ENCODE data around the gene TXLNA.
"Not testable (repeated sequence)": the region's sequence is repeated elsewhere in the genome, so short reads cannot be mapped to it uniquely, and the experiment has no call there.

The TXLNA gene

DNA sequence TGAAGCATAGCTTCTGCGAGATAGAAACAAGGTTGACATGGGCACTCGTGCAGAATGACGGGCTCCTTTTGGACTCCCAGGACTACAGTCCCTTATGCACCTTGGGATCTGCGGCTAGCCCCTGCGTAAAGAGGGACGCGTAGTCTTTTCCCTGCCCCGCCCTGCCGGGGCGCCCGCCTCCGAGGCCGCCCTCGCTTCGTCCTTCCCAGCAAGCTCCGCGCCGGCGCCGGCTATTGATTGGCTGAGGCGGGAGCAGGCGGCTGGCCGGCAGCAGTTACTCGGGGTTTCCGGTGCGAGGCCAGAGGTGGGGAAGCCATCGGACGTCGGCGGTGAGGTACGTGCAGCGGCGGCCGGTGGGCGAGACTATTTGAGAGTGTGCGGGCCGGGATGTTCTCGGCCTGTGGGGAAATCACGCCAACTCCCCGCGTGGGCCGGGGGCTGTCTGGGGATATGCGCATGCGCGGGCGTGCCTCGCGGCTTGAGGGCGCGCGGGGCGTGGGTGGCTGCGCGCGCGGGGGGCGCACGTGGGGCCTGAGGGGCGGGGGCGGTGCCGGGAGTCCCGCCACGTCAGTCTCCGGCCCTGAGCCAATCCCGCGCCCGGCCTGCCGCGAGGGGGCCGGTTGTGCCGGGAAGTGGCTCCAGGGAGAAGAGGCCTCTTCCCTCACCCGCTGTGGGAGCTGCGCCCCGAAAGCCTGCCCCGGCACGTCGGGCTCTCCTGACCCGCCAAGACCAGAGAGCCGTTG lies at the start of gene TXLNA:
Gene TXLNA, plus strand, starts transcription at position 233 of the 743 bp plus-strand sequence. CDS start 671 bp downstream, outside the sequence.
- H3K9ac ChIP-seq (ENCODE audit: low read depth in 1 of 2, low read length in 2 of 2): peak within 1 kb of the TSS; percentile 83 to 89
- H3K27me3 ChIP-seq (ENCODE audit: control insufficient read depth in 1 of 2, insufficient read depth in 2 of 2, low read length in 2 of 2): no peaks in the 10 kb centered on the region
- peaks cover 7 to 15% of the 10 kb centered on the region in 2 donors for H3K36me3 ChIP-seq (ENCODE audit: control insufficient read depth in 1 of 2, insufficient read depth in 2 of 2, low read length in 2 of 2)
- peak within 1 kb of the TSS; percentile 92 for H3K27ac ChIP-seq (ENCODE audit: low read depth, low read length)
- peaks cover 24 to 26% of the 10 kb centered on the region in 2 donors for H3K4me1 ChIP-seq (ENCODE audit: control insufficient read depth in 1 of 2, insufficient read depth in 2 of 2, low read length in 2 of 2)
- H3K4me3 ChIP-seq (ENCODE audit: low read depth in 1 of 2, low read length in 2 of 2): peak within 1 kb of the TSS; percentile 73 to 78
- no peaks in the 10 kb centered on the region for H3K9me3 ChIP-seq (ENCODE audit: control insufficient read depth in 1 of 2, low read length in 2 of 2)

DNA sequence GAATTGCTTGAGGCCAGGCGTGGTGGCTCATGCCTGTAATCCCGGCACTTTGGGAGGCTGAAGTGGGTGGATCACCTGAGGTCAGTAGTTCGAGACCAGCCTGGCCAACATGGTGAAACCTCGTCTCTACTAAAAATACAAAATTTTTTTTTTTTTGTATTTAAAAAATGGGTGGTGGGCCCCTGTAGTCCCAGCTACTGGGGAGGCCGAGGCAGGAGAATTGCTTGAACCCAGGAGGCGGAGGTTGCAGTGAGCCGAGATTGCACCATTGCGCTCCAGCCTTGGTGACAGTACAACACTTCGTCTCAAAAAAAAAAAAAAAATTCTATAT lies 45.6 kb upstream of the TXLNA start:
- H3K36me3 ChIP-seq (ENCODE audit: control insufficient read depth in 1 of 2, insufficient read depth in 2 of 2, low read length in 2 of 2); H3K27me3 ChIP-seq (ENCODE audit: control insufficient read depth in 1 of 2, insufficient read depth in 2 of 2, low read length in 2 of 2); H3K4me1 ChIP-seq (ENCODE audit: control insufficient read depth in 1 of 2, insufficient read depth in 2 of 2, low read length in 2 of 2); H3K27ac ChIP-seq (ENCODE audit: low read depth, low read length); H3K9me3 ChIP-seq (ENCODE audit: control insufficient read depth in 1 of 2, low read length in 2 of 2); H3K9ac ChIP-seq (ENCODE audit: low read depth in 1 of 2, low read length in 2 of 2); H3K4me3 ChIP-seq (ENCODE audit: low read depth in 1 of 2, low read length in 2 of 2): not testable (repeated sequence)

DNA sequence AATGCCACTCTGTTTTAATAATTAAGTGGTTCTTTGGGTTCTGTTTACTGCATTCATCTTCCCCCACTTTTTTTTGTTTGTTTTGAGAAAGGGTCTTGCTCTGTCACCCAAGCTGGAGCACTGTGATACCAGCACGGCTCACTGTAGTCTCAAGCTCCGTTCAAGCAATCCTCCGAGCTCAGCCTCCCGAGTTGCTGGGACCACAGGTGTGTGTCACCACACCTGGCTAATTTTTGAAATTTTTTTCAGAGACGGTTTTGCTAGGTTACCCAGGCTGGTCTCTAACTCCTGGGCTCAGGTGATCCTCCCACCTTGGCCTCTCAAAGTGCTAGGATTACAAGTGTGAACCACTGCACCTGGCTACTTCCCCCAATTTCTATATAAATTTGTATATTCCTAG lies 42.4 kb upstream of the TXLNA start:
- H3K9me3 ChIP-seq (ENCODE audit: control insufficient read depth in 1 of 2, low read length in 2 of 2): no peaks in the 10 kb centered on the region
- H3K27me3 ChIP-seq (ENCODE audit: control insufficient read depth in 1 of 2, insufficient read depth in 2 of 2, low read length in 2 of 2): no peaks in the 10 kb centered on the region
- peaks cover 0 to 6% of the 10 kb centered on the region in 2 donors for H3K4me1 ChIP-seq (ENCODE audit: control insufficient read depth in 1 of 2, insufficient read depth in 2 of 2, low read length in 2 of 2)
- H3K27ac ChIP-seq (ENCODE audit: low read depth, low read length): no peak overlapping the region
- H3K9ac ChIP-seq (ENCODE audit: low read depth in 1 of 2, low read length in 2 of 2): no peak overlapping the region
- H3K4me3 ChIP-seq (ENCODE audit: low read depth in 1 of 2, low read length in 2 of 2): no peak overlapping the region
- no peaks in the 10 kb centered on the region for H3K36me3 ChIP-seq (ENCODE audit: control insufficient read depth in 1 of 2, insufficient read depth in 2 of 2, low read length in 2 of 2)

DNA sequence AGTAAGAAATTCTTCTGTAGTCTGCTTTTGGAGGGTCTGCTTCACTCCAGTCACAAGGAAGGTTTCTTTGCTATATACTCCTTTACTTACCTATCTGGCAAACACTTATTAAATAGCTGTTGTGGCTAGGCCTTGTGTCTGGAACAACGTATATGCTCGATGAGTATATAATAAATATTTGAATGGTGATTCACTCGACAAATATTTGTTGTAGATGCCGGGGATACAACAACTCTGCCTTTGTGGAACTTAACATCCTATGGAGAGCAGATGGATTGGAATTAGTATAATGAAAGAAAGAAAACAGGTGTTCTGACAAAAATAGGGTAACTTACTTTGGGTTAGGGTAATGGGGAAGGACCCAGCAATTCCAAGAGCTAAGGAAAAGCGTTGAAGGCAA lies 40.5 kb upstream of the TXLNA start:
- no peaks in the 10 kb centered on the region for H3K9me3 ChIP-seq (ENCODE audit: control insufficient read depth in 1 of 2, low read length in 2 of 2)
- no peaks in the 10 kb centered on the region for H3K36me3 ChIP-seq (ENCODE audit: control insufficient read depth in 1 of 2, insufficient read depth in 2 of 2, low read length in 2 of 2)
- no peak overlapping the region for H3K4me3 ChIP-seq (ENCODE audit: low read depth in 1 of 2, low read length in 2 of 2)
- H3K27me3 ChIP-seq (ENCODE audit: control insufficient read depth in 1 of 2, insufficient read depth in 2 of 2, low read length in 2 of 2): no peaks in the 10 kb centered on the region
- no peak overlapping the region for H3K27ac ChIP-seq (ENCODE audit: low read depth, low read length)
- peaks cover 0 to 6% of the 10 kb centered on the region in 2 donors for H3K4me1 ChIP-seq (ENCODE audit: control insufficient read depth in 1 of 2, insufficient read depth in 2 of 2, low read length in 2 of 2)
- no peak overlapping the region for H3K9ac ChIP-seq (ENCODE audit: low read depth in 1 of 2, low read length in 2 of 2)

DNA sequence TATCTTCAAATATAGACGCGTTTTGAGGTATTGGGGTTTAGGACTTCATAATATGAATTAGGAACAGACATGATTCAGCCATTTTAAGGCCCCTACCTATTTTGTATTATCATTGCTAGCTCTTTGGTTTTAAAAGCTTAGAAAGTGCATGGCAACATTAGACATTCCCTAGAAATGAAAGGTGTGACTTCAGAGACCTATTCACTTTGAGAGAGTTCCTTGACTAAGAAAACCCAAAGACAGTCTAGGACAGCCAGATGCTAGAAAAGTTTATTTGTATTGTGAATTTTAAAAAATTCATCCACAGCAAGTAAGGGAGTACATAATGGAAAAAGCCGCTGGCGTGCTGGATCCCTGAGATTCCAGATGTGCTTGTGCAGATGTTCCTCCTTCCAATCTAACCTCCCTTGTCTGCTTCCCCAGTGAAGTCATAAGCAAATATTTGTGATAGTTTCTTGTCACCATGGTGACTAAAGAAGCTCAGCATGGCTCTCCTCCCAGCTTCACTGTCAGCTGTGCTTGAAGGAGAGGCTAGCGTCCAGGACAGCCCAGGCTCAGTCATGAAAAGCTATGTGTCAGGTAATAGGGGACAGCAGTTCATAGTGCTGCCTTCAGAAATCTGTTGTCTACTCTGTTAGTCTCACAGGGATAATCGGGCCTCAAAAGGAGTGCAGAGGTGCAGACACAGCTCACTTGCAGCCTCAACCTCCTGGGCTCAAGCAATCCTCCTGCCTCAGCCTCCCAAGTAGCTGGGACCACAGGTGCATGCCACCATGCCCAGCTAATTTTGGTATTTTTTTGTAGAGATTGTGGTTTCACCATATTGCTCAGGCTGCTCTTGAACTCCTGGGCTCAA lies 36.8 kb upstream of the TXLNA start:
- Histone ChIP-seq H3K4me1 (ENCODE audit: control insufficient read depth in 1 of 2, insufficient read depth in 2 of 2, low read length in 2 of 2) (peaks cover 0 to 6% of the 10 kb centered on the region in 2 donors), H3K9ac (ENCODE audit: low read depth in 1 of 2, low read length in 2 of 2) (no peak overlapping the region), H3K36me3 (ENCODE audit: control insufficient read depth in 1 of 2, insufficient read depth in 2 of 2, low read length in 2 of 2) (peaks cover 0 to 9% of the 10 kb centered on the region in 2 donors), H3K9me3 (ENCODE audit: control insufficient read depth in 1 of 2, low read length in 2 of 2) (peaks cover 0 to 2% of the 10 kb centered on the region in 2 donors), H3K27ac (ENCODE audit: low read depth, low read length) (no peak overlapping the region), H3K27me3 (ENCODE audit: control insufficient read depth in 1 of 2, insufficient read depth in 2 of 2, low read length in 2 of 2) (no peaks in the 10 kb centered on the region), H3K4me3 (ENCODE audit: low read depth in 1 of 2, low read length in 2 of 2) (no peak overlapping the region)

DNA sequence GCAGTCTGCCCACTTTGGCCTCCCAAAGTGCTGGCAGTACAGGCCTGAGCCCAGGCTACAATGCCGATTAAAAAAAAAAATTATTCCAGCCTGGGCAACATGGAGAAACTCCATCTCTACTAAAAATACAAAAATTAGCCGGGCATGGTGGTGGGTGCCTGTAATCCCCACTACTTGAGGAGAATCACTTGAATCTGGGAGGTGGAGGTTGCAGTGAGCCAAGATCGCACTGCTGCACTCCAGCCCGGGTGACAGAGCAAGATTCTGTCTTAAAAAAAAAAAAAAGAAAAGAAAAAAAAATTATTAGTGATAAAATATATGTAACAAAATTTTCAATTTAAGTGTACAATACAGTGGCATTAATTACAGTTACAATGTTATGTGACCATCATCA lies 36.2 kb upstream of the TXLNA start:
- H3K9me3 ChIP-seq (ENCODE audit: control insufficient read depth in 1 of 2, low read length in 2 of 2); H3K4me1 ChIP-seq (ENCODE audit: control insufficient read depth in 1 of 2, insufficient read depth in 2 of 2, low read length in 2 of 2); H3K9ac ChIP-seq (ENCODE audit: low read depth in 1 of 2, low read length in 2 of 2); H3K27me3 ChIP-seq (ENCODE audit: control insufficient read depth in 1 of 2, insufficient read depth in 2 of 2, low read length in 2 of 2); H3K27ac ChIP-seq (ENCODE audit: low read depth, low read length); H3K36me3 ChIP-seq (ENCODE audit: control insufficient read depth in 1 of 2, insufficient read depth in 2 of 2, low read length in 2 of 2); H3K4me3 ChIP-seq (ENCODE audit: low read depth in 1 of 2, low read length in 2 of 2): not testable (repeated sequence)

DNA sequence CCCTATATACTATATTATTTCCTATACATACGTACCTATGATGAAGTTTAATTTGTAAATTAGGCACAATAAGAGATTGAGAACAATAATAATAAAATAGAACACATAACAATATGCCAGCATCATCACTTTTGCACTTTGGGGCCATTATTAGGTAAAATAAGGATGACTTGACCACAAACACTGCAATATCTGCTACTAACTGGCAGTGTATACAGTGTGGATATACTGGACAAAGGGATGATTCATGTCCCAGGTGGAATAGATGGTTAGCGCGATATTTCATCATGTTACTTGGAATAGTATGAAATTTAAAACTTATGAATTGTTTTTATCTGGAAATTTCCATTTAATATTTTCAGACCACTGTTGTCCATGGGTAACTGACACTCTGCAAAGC lies 35.4 kb upstream of the TXLNA start:
- peaks cover 0 to 9% of the 10 kb centered on the region in 2 donors for H3K36me3 ChIP-seq (ENCODE audit: control insufficient read depth in 1 of 2, insufficient read depth in 2 of 2, low read length in 2 of 2)
- H3K9me3 ChIP-seq (ENCODE audit: control insufficient read depth in 1 of 2, low read length in 2 of 2): peaks cover 0 to 5% of the 10 kb centered on the region in 2 donors
- no peaks in the 10 kb centered on the region for H3K27me3 ChIP-seq (ENCODE audit: control insufficient read depth in 1 of 2, insufficient read depth in 2 of 2, low read length in 2 of 2)
- H3K9ac ChIP-seq (ENCODE audit: low read depth in 1 of 2, low read length in 2 of 2): no peak overlapping the region
- H3K4me3 ChIP-seq (ENCODE audit: low read depth in 1 of 2, low read length in 2 of 2): no peak overlapping the region
- H3K4me1 ChIP-seq (ENCODE audit: control insufficient read depth in 1 of 2, insufficient read depth in 2 of 2, low read length in 2 of 2): peaks cover 0 to under 1% of the 10 kb centered on the region in 2 donors
- no peak overlapping the region for H3K27ac ChIP-seq (ENCODE audit: low read depth, low read length)

DNA sequence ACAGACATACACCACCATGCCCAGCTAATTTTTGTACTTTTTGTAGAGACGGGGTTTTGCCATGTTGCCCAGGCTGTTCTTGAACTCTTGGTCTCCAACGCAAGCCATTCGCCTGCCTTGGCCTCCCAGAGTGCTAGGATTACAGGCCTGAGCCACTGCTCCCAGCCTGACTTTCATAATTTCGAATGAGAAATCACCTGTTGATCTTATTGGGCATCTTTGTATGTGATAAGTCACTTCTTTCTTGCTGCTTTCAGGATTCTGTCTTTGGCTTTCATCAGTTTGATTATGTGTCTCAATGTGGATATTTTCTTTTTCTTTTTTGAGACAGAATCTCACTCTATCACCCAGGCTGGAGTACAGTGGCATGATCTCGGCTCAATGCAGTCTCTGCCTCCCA lies 31.7 kb upstream of the TXLNA start:
- not testable (repeated sequence) for H3K9ac ChIP-seq (ENCODE audit: low read depth in 1 of 2, low read length in 2 of 2); H3K9me3 ChIP-seq (ENCODE audit: control insufficient read depth in 1 of 2, low read length in 2 of 2); H3K4me1 ChIP-seq (ENCODE audit: control insufficient read depth in 1 of 2, insufficient read depth in 2 of 2, low read length in 2 of 2); H3K36me3 ChIP-seq (ENCODE audit: control insufficient read depth in 1 of 2, insufficient read depth in 2 of 2, low read length in 2 of 2); H3K4me3 ChIP-seq (ENCODE audit: low read depth in 1 of 2, low read length in 2 of 2); H3K27me3 ChIP-seq (ENCODE audit: control insufficient read depth in 1 of 2, insufficient read depth in 2 of 2, low read length in 2 of 2); H3K27ac ChIP-seq (ENCODE audit: low read depth, low read length)

DNA sequence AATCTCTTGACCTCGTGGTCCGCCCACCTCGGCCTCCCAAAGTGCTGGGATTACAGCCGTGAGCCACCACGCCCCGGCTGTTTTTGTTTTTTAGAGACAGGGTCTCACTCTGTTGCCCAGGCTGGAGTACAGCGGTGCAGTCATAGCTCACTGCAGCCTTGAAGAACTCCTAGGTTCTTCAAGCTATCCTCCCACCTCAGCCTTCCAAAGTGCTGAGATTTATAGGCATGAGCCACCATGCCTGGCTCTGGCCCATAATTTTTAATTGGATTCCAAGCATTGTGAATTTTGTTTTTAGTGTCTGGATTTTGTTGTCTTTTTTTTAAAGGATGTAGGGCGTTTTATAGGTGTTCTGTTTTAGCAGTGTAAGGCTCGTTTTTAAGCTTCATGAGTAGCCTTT lies 28.6 kb upstream of the TXLNA start:
- H3K27me3 ChIP-seq (ENCODE audit: control insufficient read depth in 1 of 2, insufficient read depth in 2 of 2, low read length in 2 of 2): no peaks in the 10 kb centered on the region
- H3K9ac ChIP-seq (ENCODE audit: low read depth in 1 of 2, low read length in 2 of 2): no peak overlapping the region
- no peak overlapping the region for H3K4me3 ChIP-seq (ENCODE audit: low read depth in 1 of 2, low read length in 2 of 2)
- H3K4me1 ChIP-seq (ENCODE audit: control insufficient read depth in 1 of 2, insufficient read depth in 2 of 2, low read length in 2 of 2): no peaks in the 10 kb centered on the region
- peaks cover 0 to 5% of the 10 kb centered on the region in 2 donors for H3K9me3 ChIP-seq (ENCODE audit: control insufficient read depth in 1 of 2, low read length in 2 of 2)
- H3K27ac ChIP-seq (ENCODE audit: low read depth, low read length): no peak overlapping the region
- peaks cover 0 to 20% of the 10 kb centered on the region in 2 donors for H3K36me3 ChIP-seq (ENCODE audit: control insufficient read depth in 1 of 2, insufficient read depth in 2 of 2, low read length in 2 of 2)

DNA sequence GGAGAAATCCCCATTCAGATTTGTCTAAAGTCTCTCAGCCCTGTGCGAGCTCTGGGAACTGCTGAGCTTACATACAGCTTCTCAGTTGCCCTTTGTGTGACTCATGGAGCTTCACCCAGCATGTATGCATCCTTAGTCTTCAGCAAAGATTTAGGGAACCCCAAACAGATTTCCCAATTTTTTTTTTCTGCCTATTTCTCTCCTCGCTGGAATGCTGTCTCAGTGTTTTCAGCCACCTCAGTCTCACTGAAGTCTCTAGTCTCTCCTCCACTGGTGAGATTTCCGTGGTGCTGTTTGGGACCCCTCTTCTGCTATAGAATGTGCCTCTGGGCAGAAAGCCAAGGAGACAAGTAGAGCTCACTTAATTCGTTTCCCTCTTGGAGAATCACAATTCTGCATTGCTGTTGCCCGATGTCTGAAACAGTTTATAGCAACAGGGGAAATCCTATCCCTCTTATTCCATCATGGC lies 28.1 kb upstream of the TXLNA start:
- H3K4me3 ChIP-seq (ENCODE audit: low read depth in 1 of 2, low read length in 2 of 2): no peak overlapping the region
- H3K36me3 ChIP-seq (ENCODE audit: control insufficient read depth in 1 of 2, insufficient read depth in 2 of 2, low read length in 2 of 2): peaks cover 2 to 26% of the 10 kb centered on the region in 2 donors
- no peaks in the 10 kb centered on the region for H3K4me1 ChIP-seq (ENCODE audit: control insufficient read depth in 1 of 2, insufficient read depth in 2 of 2, low read length in 2 of 2)
- no peak overlapping the region for H3K27ac ChIP-seq (ENCODE audit: low read depth, low read length)
- H3K27me3 ChIP-seq (ENCODE audit: control insufficient read depth in 1 of 2, insufficient read depth in 2 of 2, low read length in 2 of 2): no peaks in the 10 kb centered on the region
- H3K9me3 ChIP-seq (ENCODE audit: control insufficient read depth in 1 of 2, low read length in 2 of 2): peaks cover 0 to 5% of the 10 kb centered on the region in 2 donors
- H3K9ac ChIP-seq (ENCODE audit: low read depth in 1 of 2, low read length in 2 of 2): no peak overlapping the region
